HCT116 (cell line): Measurements from ENCODE around the gene GPR27. TPM values are rescaled to one million over a fixed set of nuclear protein-coding genes. Genes with fewer than 3 reads are reported as not detected.

Experiments
- ATAC-seq: fragments of 200-7000 bp; cut with Tn5 transposase; 2 replicates; pipeline ENCODE4 v1.9.1; 2020; ENCODE audit warnings: mild to moderate bottlenecking, moderate library complexity
- BruUV-seq: library from RNA; stranded (reverse); fragments of 400-500 nt; replicated peaks from 2 replicates; lab custom pipeline; 2021; lab: Mats Ljungman, UMichigan
- CTCF ChIA-PET: fragments of 300-600 bp; sonication (Branson Sonifier 250); formaldehyde crosslinking; loops from one replicate; lab custom pipeline; 2021; ENCODE audit warnings: antibody characterized with exemption; lab: Charles Lee
- POLR2A ChIA-PET: fragments of 300-600, 350-600 bp; sonication (Branson Sonifier 250); formaldehyde crosslinking; loops from one replicate; lab custom pipeline; 2021; ENCODE audit warnings: antibody characterized with exemption; lab: Charles Lee
- RAD21 ChIA-PET, 2 experiments: fragments of 300-600 bp; sonication (Branson Sonifier 250); formaldehyde crosslinking; loops; one replicate each; lab custom pipeline; 2023; ENCODE audit warnings: low total read pairs in 2 of 2; ENCODE audit not compliant: uncharacterized antibody in 2 of 2, unreplicated experiment in 2 of 2, low non-redundant PET in 1 of 2; lab: Charles Lee
- DNase-seq: peaks from one replicate; pipeline ENCODE4 v3.0.0-alpha.2; 2010; ENCODE audit warnings: low read depth, low spot score
- H2AFZ ChIP-seq: fragments of 200-600 bp; shearing (Covaris generic), sonication (generic); 2 replicates; pipeline ENCODE4 v1.6.1; 2017; ENCODE audit warnings: low read depth, mixed run types, mixed read lengths, antibody characterized with exemption, low read length; ENCODE audit not compliant: poor library complexity, severe bottlenecking
- H3K27ac ChIP-seq: 2 replicates; pipeline ENCODE4 v1.5.1; 2012; ENCODE audit warnings: low read depth, low read length
- H3K27me3 ChIP-seq: fragments of 200-600 bp; sonication (generic); 2 replicates; pipeline ENCODE4 v1.6.1; 2016; ENCODE audit warnings: mixed run types, low read length, mixed read lengths; ENCODE audit not compliant: insufficient read depth
- H3K36me3 ChIP-seq, 2 experiments: fragments of 200-500 bp in 1 of 2; fragments of 200-600 bp in 1 of 2; sonication (Bioruptor generic) in 1 of 2; sonication (generic) in 1 of 2; 2 replicates each; pipeline versions ENCODE4 v1.5.1 to v1.6.1; 2014 to 2016; ENCODE audit warnings: low read length in 2 of 2, inconsistent platforms in 1 of 2, mixed read lengths in 1 of 2, mixed run types in 1 of 2; ENCODE audit not compliant: insufficient read depth in 2 of 2, control insufficient read depth in 1 of 2
- H3K4me1 ChIP-seq, 2 experiments: fragments of 200-600 bp in 1 of 2; sonication (generic) in 1 of 2; 2 replicates each; pipeline versions ENCODE4 v1.5.1 to v1.6.1; 2012 to 2017; ENCODE audit warnings: low read length in 2 of 2, inconsistent platforms in 1 of 2, mild to moderate bottlenecking in 1 of 2, mixed read lengths in 1 of 2, mixed run types in 1 of 2, moderate library complexity in 1 of 2; ENCODE audit not compliant: insufficient read depth in 2 of 2, control insufficient read depth in 1 of 2
- H3K4me2 ChIP-seq: fragments of 200-600 bp; sonication (generic); 2 replicates; pipeline ENCODE4 v1.6.1; 2017; ENCODE audit warnings: mixed run types, low read length, mixed read lengths
- H3K4me3 ChIP-seq, 2 experiments: fragments of 200-600 bp in 1 of 2; sonication (generic) in 1 of 2; replicated peaks in 1 of 2; 2 replicates each; pipeline ENCODE4 v1.5.1; 2011 to 2016; ENCODE audit warnings: low read length in 2 of 2, control low read depth in 1 of 2, low read depth in 1 of 2, mild to moderate bottlenecking in 1 of 2, mixed read lengths in 1 of 2, mixed run types in 1 of 2
- H3K79me2 ChIP-seq: fragments of 200-600 bp; sonication (generic); 2 replicates; pipeline ENCODE4 v1.6.1; 2017; ENCODE audit warnings: mild to moderate bottlenecking, mixed run types, low read length, moderate library complexity, mixed read lengths; ENCODE audit not compliant: insufficient read depth
- H3K9ac ChIP-seq: fragments of 200-600 bp; sonication (generic); 2 replicates; pipeline ENCODE4 v1.6.1; 2016; ENCODE audit warnings: low read length, mixed read lengths
- H3K9me2 ChIP-seq: fragments of 200-600 bp; sonication (generic), shearing (Covaris generic); 2 replicates; pipeline ENCODE4 v1.6.1; 2017; ENCODE audit warnings: mixed run types, mild to moderate bottlenecking, moderate library complexity; ENCODE audit not compliant: insufficient read depth
- H3K9me3 ChIP-seq, 2 experiments: fragments of 200-500 bp in 1 of 2; fragments of 200-600 bp in 1 of 2; sonication (Bioruptor generic) in 1 of 2; sonication (generic) in 1 of 2; 2 replicates each; pipeline ENCODE4 v1.6.1; 2014 to 2017; ENCODE audit warnings: low read length in 2 of 2, mixed read lengths in 2 of 2, inconsistent platforms in 1 of 2, low read depth in 1 of 2, mild to moderate bottlenecking in 1 of 2, mixed run types in 1 of 2, moderate library complexity in 1 of 2; ENCODE audit not compliant: control insufficient read depth in 1 of 2, insufficient read depth in 1 of 2
- H4K20me1 ChIP-seq: fragments of 200-600 bp; sonication (generic), shearing (Covaris generic); 2 replicates; pipeline ENCODE4 v1.6.1; 2017; ENCODE audit warnings: mixed run types, mild to moderate bottlenecking, moderate library complexity; ENCODE audit not compliant: insufficient read depth
- CEBPB ChIP-seq: IDR thresholded peaks from 2 replicates; pipeline ENCODE4 v1.6.1; 2012; ENCODE audit warnings: low read depth
- EGR1 ChIP-seq: IDR thresholded peaks from 2 replicates; pipeline ENCODE4 v1.6.1; 2012; ENCODE audit warnings: low read depth
- EZH2 ChIP-seq: fragments of 200-600 bp; sonication (generic); IDR thresholded peaks from 2 replicates; pipeline ENCODE4 v1.6.1; 2017; ENCODE audit warnings: antibody characterized with exemption, mixed run types
- EZH2phosphoT487 ChIP-seq: fragments of 200-600 bp; IDR thresholded peaks from 2 replicates; pipeline ENCODE4 v1.6.1; 2018; ENCODE audit warnings: antibody characterized with exemption, borderline replicate concordance
- FOSL1 ChIP-seq: IDR thresholded peaks from 2 replicates; pipeline ENCODE4 v1.6.1; 2012; ENCODE audit warnings: low read depth
- JUND ChIP-seq: IDR thresholded peaks from 2 replicates; pipeline ENCODE4 v1.6.1; 2012
- POLR2AphosphoS5 ChIP-seq: IDR thresholded peaks from 2 replicates; pipeline ENCODE4 v1.6.1; 2011; ENCODE audit warnings: mild to moderate bottlenecking, low read depth, low read length, moderate library complexity
- SIN3A ChIP-seq: IDR thresholded peaks from 2 replicates; pipeline ENCODE4 v1.6.1; 2012; ENCODE audit warnings: low read depth
- TCF7L2 ChIP-seq: IDR thresholded peaks from 2 replicates; pipeline ENCODE4 v1.7.0; 2011; ENCODE audit warnings: borderline replicate concordance, inconsistent platforms; ENCODE audit not compliant: insufficient read depth, insufficient read length; ENCODE audit errors: extremely low read depth
- YY1 ChIP-seq: IDR thresholded peaks from 2 replicates; pipeline ENCODE4 v1.6.1; 2011; ENCODE audit warnings: low read length, low read depth, moderate library complexity, mild to moderate bottlenecking; ENCODE audit not compliant: insufficient replicate concordance; ENCODE audit errors: extremely low read depth
- ZNF274 ChIP-seq: fragments of 200-500 bp; sonication (Bioruptor generic); IDR thresholded peaks from 2 replicates; pipeline ENCODE4 v1.6.1; 2014; ENCODE audit warnings: mild to moderate bottlenecking, low read depth, low read length, inconsistent platforms
- intact Hi-C: fragments of 100-400 bp; cut with micrococcal nuclease; formaldehyde crosslinking; loops from 2 replicates; pipeline ENCODE4 v1.10.0; 2022
- total RNA-seq: library from RNA; stranded (reverse); gene quantifications from one replicate; pipeline ENCODE4 v1.2.1, GENCODE V29; 2021; ENCODE audit not compliant: unreplicated experiment
- TF ChIP-seq, protein P1 (sequence below): IDR thresholded peaks from 2 replicates; pipeline ENCODE4 v1.6.1; 2011; ENCODE audit warnings: mild to moderate bottlenecking, low read length, moderate library complexity; ENCODE audit not compliant: insufficient replicate concordance; ENCODE audit errors: extremely low read depth
- TF ChIP-seq, protein P2 (sequence below): IDR thresholded peaks from 2 replicates; pipeline ENCODE4 v1.6.1; 2012
- TF ChIP-seq, protein P3 (sequence below): IDR thresholded peaks from 2 replicates; pipeline ENCODE4 v1.6.1; 2012; ENCODE audit warnings: low read depth
- TF ChIP-seq, protein P4 (sequence below), 3 experiments: fragments of 200-600 bp in 1 of 3; sonication (generic) in 1 of 3; IDR thresholded peaks in 2 of 3; conservative IDR thresholded peaks in 1 of 3; 2 replicates each; pipeline ENCODE4 v1.5.1; 2012 to 2017; ENCODE audit warnings: low read depth in 2 of 3, low read length in 2 of 3, antibody characterized with exemption in 1 of 3, borderline replicate concordance in 1 of 3, control low read depth in 1 of 3, mild to moderate bottlenecking in 1 of 3, mixed read lengths in 1 of 3, mixed run types in 1 of 3, moderate library complexity in 1 of 3; ENCODE audit not compliant: insufficient read depth in 1 of 3

Gene GPR27
- total RNA-seq, 1 experiment from 2014 or later = not detected

DNA sequence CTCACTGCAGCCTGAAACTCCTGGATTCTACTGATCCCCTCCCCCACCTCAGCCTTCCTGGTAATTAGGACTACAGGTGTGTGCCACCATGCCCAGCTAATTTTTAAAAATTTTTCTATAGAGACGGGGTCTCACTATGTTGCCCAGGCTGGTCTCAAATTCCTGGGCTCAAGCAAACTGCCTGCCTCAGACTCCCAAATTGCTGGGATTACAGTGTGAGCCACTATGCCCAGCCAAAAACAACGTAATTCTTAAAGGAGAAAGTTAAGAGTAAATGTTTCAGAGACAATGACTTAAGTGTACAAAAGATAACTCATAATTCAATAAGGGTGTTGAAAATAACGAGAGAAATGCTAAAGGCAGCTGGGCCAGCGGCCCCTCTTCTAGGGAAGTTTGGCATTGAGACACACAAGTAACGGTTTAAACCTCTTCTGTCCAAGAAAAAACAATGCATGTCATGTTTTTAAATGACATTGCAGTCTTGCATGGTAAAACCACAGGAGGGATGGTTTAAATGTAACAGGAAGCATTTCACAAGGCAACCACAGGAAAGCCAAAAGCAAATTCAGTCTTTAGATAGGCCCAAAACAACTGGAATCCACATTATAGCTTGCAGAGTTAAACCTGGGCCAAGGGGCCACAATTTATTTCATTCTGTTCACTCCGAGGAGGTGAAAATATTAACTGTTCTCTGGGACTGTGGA is 26.2 kb downstream of the GPR27 start (continued):
- TF ChIP-seq, protein P1, sequence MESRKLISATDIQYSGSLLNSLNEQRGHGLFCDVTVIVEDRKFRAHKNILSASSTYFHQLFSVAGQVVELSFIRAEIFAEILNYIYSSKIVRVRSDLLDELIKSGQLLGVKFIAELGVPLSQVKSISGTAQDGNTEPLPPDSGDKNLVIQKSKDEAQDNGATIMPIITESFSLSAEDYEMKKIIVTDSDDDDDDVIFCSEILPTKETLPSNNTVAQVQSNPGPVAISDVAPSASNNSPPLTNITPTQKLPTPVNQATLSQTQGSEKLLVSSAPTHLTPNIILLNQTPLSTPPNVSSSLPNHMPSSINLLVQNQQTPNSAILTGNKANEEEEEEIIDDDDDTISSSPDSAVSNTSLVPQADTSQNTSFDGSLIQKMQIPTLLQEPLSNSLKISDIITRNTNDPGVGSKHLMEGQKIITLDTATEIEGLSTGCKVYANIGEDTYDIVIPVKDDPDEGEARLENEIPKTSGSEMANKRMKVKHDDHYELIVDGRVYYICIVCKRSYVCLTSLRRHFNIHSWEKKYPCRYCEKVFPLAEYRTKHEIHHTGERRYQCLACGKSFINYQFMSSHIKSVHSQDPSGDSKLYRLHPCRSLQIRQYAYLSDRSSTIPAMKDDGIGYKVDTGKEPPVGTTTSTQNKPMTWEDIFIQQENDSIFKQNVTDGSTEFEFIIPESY = no peak
- no peak for TF ChIP-seq EGR1
- TF ChIP-seq EZH2phosphoT487 = no peak

DNA sequence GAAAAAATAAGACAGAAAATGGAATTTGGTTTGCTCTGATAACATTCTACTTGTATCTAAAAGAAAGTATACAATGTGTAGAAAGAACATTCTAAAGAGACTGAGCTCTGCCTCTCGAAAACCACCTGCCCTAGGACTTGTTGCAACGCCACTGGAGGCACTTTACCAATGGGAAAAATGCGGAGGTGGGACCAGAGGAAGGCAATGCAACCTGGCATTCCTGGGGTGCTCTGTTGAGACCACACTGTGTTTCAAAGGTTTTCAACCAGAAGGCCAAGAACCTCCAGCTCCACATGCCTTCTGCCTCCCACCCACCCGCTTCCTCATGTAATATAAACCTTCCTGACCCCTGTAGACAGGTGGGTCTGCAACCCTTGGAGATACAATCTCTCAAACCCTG is 26.8 kb downstream of the GPR27 start:
- BruUV-seq = no TSS peak
- no peak for TF ChIP-seq TCF7L2
- TF ChIP-seq, protein P2, sequence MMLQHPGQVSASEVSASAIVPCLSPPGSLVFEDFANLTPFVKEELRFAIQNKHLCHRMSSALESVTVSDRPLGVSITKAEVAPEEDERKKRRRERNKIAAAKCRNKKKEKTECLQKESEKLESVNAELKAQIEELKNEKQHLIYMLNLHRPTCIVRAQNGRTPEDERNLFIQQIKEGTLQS = no peak
- TF ChIP-seq YY1 = no peak
- TF ChIP-seq ZNF274 = no peak
- TF ChIP-seq, protein P3, sequence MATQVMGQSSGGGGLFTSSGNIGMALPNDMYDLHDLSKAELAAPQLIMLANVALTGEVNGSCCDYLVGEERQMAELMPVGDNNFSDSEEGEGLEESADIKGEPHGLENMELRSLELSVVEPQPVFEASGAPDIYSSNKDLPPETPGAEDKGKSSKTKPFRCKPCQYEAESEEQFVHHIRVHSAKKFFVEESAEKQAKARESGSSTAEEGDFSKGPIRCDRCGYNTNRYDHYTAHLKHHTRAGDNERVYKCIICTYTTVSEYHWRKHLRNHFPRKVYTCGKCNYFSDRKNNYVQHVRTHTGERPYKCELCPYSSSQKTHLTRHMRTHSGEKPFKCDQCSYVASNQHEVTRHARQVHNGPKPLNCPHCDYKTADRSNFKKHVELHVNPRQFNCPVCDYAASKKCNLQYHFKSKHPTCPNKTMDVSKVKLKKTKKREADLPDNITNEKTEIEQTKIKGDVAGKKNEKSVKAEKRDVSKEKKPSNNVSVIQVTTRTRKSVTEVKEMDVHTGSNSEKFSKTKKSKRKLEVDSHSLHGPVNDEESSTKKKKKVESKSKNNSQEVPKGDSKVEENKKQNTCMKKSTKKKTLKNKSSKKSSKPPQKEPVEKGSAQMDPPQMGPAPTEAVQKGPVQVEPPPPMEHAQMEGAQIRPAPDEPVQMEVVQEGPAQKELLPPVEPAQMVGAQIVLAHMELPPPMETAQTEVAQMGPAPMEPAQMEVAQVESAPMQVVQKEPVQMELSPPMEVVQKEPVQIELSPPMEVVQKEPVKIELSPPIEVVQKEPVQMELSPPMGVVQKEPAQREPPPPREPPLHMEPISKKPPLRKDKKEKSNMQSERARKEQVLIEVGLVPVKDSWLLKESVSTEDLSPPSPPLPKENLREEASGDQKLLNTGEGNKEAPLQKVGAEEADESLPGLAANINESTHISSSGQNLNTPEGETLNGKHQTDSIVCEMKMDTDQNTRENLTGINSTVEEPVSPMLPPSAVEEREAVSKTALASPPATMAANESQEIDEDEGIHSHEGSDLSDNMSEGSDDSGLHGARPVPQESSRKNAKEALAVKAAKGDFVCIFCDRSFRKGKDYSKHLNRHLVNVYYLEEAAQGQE = no peak
- no peak for TF ChIP-seq EGR1
- no peak for TF ChIP-seq CEBPB
- no peak for TF ChIP-seq EZH2
- TF ChIP-seq SIN3A = no peak
- no peak for TF ChIP-seq POLR2AphosphoS5
- TF ChIP-seq, protein P4, sequence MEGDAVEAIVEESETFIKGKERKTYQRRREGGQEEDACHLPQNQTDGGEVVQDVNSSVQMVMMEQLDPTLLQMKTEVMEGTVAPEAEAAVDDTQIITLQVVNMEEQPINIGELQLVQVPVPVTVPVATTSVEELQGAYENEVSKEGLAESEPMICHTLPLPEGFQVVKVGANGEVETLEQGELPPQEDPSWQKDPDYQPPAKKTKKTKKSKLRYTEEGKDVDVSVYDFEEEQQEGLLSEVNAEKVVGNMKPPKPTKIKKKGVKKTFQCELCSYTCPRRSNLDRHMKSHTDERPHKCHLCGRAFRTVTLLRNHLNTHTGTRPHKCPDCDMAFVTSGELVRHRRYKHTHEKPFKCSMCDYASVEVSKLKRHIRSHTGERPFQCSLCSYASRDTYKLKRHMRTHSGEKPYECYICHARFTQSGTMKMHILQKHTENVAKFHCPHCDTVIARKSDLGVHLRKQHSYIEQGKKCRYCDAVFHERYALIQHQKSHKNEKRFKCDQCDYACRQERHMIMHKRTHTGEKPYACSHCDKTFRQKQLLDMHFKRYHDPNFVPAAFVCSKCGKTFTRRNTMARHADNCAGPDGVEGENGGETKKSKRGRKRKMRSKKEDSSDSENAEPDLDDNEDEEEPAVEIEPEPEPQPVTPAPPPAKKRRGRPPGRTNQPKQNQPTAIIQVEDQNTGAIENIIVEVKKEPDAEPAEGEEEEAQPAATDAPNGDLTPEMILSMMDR (IDR thresholded peaks at IDR 0.05 in 2 of 3, conservative IDR thresholded peaks at IDR 0.05 in 1 of 3; ENCODE audit: borderline replicate concordance in 1 of 3, insufficient read depth in 1 of 3, low read depth in 2 of 3, low read length in 2 of 3) = no peak
- TF ChIP-seq JUND = no peak
- no peak for TF ChIP-seq FOSL1
- TF ChIP-seq, all 23 proteins: peak for 0
- CTCF ChIA-PET = no interaction called here

More for the DNA sequence above, 26.8 kb downstream of the GPR27 start:
- RAD21 ChIA-PET = no interaction called here
- H3K9ac ChIP-seq = no peak overlapping the region
- H3K9me2 ChIP-seq = no peaks in the 10 kb centered on the region
- DNase-seq (no peak), ATAC-seq (no peak)
- no peaks in the 10 kb centered on the region for H3K36me3 ChIP-seq
- H3K4me3 ChIP-seq = no peak overlapping the region
- H3K9me3 ChIP-seq = no peaks in the 10 kb centered on the region
- H3K27ac ChIP-seq = no peak overlapping the region
- H3K4me1 ChIP-seq = no peaks in the 10 kb centered on the region
- peaks cover 20% of the 10 kb centered on the region for H3K27me3 ChIP-seq
- H2AFZ ChIP-seq = no peak overlapping the region
- no peak overlapping the region for H3K4me2 ChIP-seq
- intact Hi-C loops = no loop called here
- POLR2A ChIA-PET = no interaction called here
- no peaks in the 10 kb centered on the region for H4K20me1 ChIP-seq
- H3K79me2 ChIP-seq = no peaks in the 10 kb centered on the region
